Islet of Langerhans (tissue), 1 donor: ENCODE data around the gene PREX1.

Experiments used
- FAIRE-seq: peaks from one replicate; lab custom pipeline; 2011; peaks lifted over from hg19 to GRCh38; lab: Jason Lieb, UNC

Gene PREX1

DNA sequence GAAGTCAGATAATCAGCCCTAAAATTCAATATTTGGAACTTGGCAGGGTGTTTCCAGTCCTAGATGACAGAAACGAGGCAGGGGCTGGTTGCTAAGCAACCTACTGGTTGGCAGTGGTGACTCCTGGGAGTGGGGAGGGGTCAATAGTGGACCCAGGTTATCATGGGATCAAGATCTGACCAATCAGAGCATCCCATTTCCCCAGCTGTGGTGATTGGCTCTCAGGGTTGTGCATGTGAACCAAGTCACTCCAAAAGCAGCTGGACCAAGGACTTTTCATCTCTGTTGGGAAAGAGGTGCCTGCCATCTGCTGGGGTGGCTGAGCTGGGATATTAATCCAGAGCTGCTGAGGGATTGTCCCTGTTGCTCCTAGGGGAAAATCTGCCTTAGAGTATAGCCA lies 253.4 kb downstream of the PREX1 start:
- no peak for FAIRE-seq
